Kidney (tissue), 14 donors: ENCODE results near the gene POFUT1. TPM values are rescaled to one million over a fixed set of nuclear protein-coding genes. Genes with fewer than 3 reads are reported as not detected.

Experiments used
- DNase-seq, 5 donors: peaks; one replicate each; pipeline ENCODE4 v3.0.0-alpha.2; 2013 to 2020
- FAIRE-seq: peaks from 2 replicates; lab custom pipeline; 2012; peaks lifted over from hg19 to GRCh38; lab: Jason Lieb, UNC
- H3K27ac ChIP-seq, 2 donors: one replicate each; pipeline ENCODE4 v1.7.0; 2013; ENCODE audit warnings: low read depth in 2 of 2, low read length in 2 of 2, inconsistent platforms in 1 of 2
- H3K27me3 ChIP-seq: one replicate; pipeline ENCODE4 v1.7.1; 2013; ENCODE audit warnings: low read length, inconsistent platforms; ENCODE audit not compliant: control insufficient read depth, insufficient read depth
- H3K36me3 ChIP-seq, 3 donors: one replicate each; pipeline versions ENCODE4 v1.7.0 to v1.7.1; 2013; ENCODE audit warnings: low read length in 3 of 3, control low read depth in 1 of 3, inconsistent platforms in 1 of 3; ENCODE audit not compliant: insufficient read depth in 3 of 3, control insufficient read depth in 2 of 3
- H3K4me1 ChIP-seq, 3 donors: one replicate each; pipeline versions ENCODE4 v1.7.0 to v1.7.1; 2013; ENCODE audit warnings: low read length in 3 of 3, inconsistent platforms in 1 of 3, low read depth in 1 of 3; ENCODE audit not compliant: control insufficient read depth in 2 of 3, insufficient read depth in 2 of 3
- H3K4me3 ChIP-seq, 3 donors: one replicate each; pipeline versions ENCODE4 v1.7.0 to v1.8.1; 2013; ENCODE audit warnings: low read length in 3 of 3, control low read depth in 1 of 3, inconsistent platforms in 1 of 3
- H3K9ac ChIP-seq, 3 donors: one replicate each; pipeline versions ENCODE4 v1.7.0 to v1.7.1; 2013; ENCODE audit warnings: low read length in 3 of 3, control low read depth in 1 of 3, inconsistent platforms in 1 of 3
- H3K9me3 ChIP-seq, 3 donors: one replicate each; pipeline versions ENCODE4 v1.7.0 to v1.7.1; 2013; ENCODE audit warnings: low read length in 3 of 3, control low read depth in 1 of 3, inconsistent platforms in 1 of 3; ENCODE audit not compliant: control insufficient read depth in 2 of 3, insufficient read depth in 1 of 3
- CTCF ChIP-seq: IDR thresholded peaks from 3 replicates; pipeline ENCODE4 v1.5.1; 2012; ENCODE audit warnings: mild to moderate bottlenecking, moderate library complexity, borderline replicate concordance; ENCODE audit not compliant: insufficient read depth; ENCODE audit errors: extremely low read depth
- intact Hi-C: fragments of 100-400 bp; cut with DNase I; formaldehyde crosslinking; loops from one replicate; pipeline ENCODE4 v1.11.1; 2022
- polyA plus RNA-seq: library from polyadenylated mRNA; stranded (reverse); fragments of 350-450 nt; fragmentation: Illumina TruSeq; extraction: RNeasy Lipid Tissue Mini Kit (QIAGEN cat#74804); gene quantifications from one replicate; pipeline ENCODE4 v1.2.3, GENCODE V29; 2014; ENCODE audit warnings: low read depth, low replicate concordance; ENCODE audit not compliant: insufficient read depth
- total RNA-seq: library from RNA; stranded (reverse); fragmentation: NEBNext Ultra II Directional; extraction: Animal tissue kit (Norgen Biotek cat#: 25700); gene quantifications from one replicate; pipeline ENCODE4 v1.2.1, GENCODE V29; 2021
- donor health status: control.
- donor health status: control.
- donor health status: control.
- donor health status: control.
- donor health status: control.
- donor health status: DM: yes; HTN: yes; CAD: no.
- donor health status: Normal renal cell carcinoma (clear cell type).

POFUT1 gene
- total and polyA plus RNA-seq, 2 donors from 2014 or later: 16.7 to 36.7 TPM

GRCh38 chr20:32179515-32179914, 28.2 kb upstream of the POFUT1 start:
- no peak overlapping the region for H3K27ac ChIP-seq
- no peak overlapping the region for H3K9ac ChIP-seq
- no peak for TF ChIP-seq CTCF
- no peaks in the 10 kb centered on the region for H3K27me3 ChIP-seq
- H3K9me3 ChIP-seq: no peaks in the 10 kb centered on the region
- DNase-seq (no peak), FAIRE-seq (no peak)
- intact Hi-C loops: no loop called here
- H3K36me3 ChIP-seq: no peaks in the 10 kb centered on the region
- peaks cover 0 to 18% (median 12%) of the 10 kb centered on the region in 3 donors for H3K4me1 ChIP-seq
- H3K4me3 ChIP-seq: no peak overlapping the region

- no peak for FAIRE-seq
- no peak for DNase-seq
- Histone ChIP-seq H3K4me1 (peaks cover 0 to 21% (median 12%) of the 10 kb centered on the region in 3 donors), H3K9me3 (no peaks in the 10 kb centered on the region), H3K36me3 (no peaks in the 10 kb centered on the region), H3K27me3 (no peaks in the 10 kb centered on the region), H3K4me3 (no peak overlapping the region), H3K27ac (no peak overlapping the region), H3K9ac (no peak overlapping the region)
- TF ChIP-seq CTCF: no peak
- intact Hi-C loops: no loop called here
Observed at GRCh38 chr20:32179934-32180333, 27.7 kb upstream of the POFUT1 start.

DNA sequence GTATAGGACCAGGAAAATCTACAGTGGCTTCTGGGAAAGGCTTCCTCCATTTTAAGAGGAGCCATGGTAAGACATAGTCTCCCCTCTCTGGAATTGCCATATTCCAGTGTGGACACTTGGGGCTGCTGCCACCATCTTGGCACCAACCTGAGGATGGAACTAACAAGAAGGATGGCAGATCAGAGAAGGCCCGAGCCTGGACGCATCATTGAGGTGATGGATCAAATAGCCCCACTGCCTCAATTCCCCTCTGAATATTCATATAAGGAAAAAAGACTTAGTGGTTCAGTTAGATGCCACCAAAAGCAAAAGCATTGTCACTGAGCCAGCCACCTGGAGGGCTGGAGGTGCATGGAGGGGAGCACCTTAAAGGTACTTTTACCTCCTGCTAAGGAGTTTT, 26.1 kb upstream of the POFUT1 start:
- intact Hi-C loops: no loop called here
- Histone ChIP-seq H3K27me3 (no peaks in the 10 kb centered on the region), H3K36me3 (no peaks in the 10 kb centered on the region), H3K9ac (no peak overlapping the region), H3K9me3 (no peaks in the 10 kb centered on the region), H3K4me3 (no peak overlapping the region), H3K4me1 (peaks cover 0 to 25% (median 12%) of the 10 kb centered on the region in 3 donors), H3K27ac (peak overlapping the region; percentile 45 to 49)
- no peak for TF ChIP-seq CTCF
- no peak for DNase-seq
- FAIRE-seq: no peak

DNA sequence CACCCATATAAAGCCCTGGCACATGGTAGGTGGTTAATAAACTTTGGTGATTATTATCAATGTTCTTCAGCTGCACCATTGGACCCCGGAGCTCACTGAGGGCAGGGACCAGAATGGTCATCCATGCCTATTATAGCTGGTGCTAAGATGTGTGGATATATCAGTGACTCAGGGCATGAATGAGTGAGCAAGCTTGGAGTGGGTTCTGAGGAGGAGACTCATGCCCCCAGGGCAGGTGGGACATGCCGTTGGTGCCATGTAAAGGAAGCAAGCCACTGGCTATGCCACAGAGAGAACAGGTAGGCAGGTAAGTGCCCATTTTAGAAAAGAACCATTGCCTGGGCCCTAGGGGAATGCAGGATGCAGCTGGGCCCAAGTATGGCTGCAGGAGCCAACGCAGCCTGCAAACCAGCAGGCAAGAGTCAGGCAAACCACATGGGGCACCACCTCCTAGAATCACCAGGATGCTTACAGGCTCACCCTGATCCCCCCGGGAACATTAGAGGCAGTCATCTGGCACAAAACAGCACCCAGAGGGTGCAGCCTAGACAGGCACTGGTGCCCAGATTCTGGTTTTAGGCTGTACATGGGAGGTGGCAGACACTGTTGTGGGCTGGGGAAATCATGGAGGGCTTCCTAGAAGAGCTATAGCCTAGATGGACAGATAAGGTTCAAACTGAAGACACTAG, 23.6 kb upstream of the POFUT1 start:
- DNase-seq: no peak
- peaks cover 0 to 25% (median 23%) of the 10 kb centered on the region in 3 donors for H3K4me1 ChIP-seq
- H3K4me3 ChIP-seq: no peak overlapping the region
- no peaks in the 10 kb centered on the region for H3K27me3 ChIP-seq
- H3K36me3 ChIP-seq: no peaks in the 10 kb centered on the region
- FAIRE-seq: no peak
- intact Hi-C loops: no loop called here
- H3K27ac ChIP-seq: peak overlapping the region; percentile 36 to 75
- H3K9me3 ChIP-seq: no peaks in the 10 kb centered on the region
- no peak overlapping the region for H3K9ac ChIP-seq
- no peak for TF ChIP-seq CTCF
